WI38 (cell line): ENCODE data around the gene ELOVL3.
"Not testable (repeated sequence)": the region's sequence is repeated elsewhere in the genome, so short reads cannot be mapped to it uniquely, and the experiment has no call there.

Experiments used
- H3K4me3 ChIP-seq: 2 replicates; pipeline ENCODE4 v1.5.1; 2011; ENCODE audit warnings: low read depth, mild to moderate bottlenecking, control low read depth, low read length
- CTCF ChIP-seq: IDR thresholded peaks from 2 replicates; pipeline ENCODE4 v1.5.1; 2012; ENCODE audit warnings: low read depth, mild to moderate bottlenecking, control low read depth, low read length

The ELOVL3 gene

GRCh38 chr10:102211615-102212299 is 14.3 kb upstream of the ELOVL3 start:
- no peak for TF ChIP-seq CTCF
- no peak overlapping the region for H3K4me3 ChIP-seq

- not testable (repeated sequence) for H3K4me3 ChIP-seq
These were observed 12.5 kb upstream of the ELOVL3 start for GRCh38 chr10:102213599-102213998.

GRCh38 chr10:102219370-102219769 is 6.7 kb upstream of the ELOVL3 start:
- no peak for TF ChIP-seq CTCF
- H3K4me3 ChIP-seq: no peak overlapping the region

- no peak for TF ChIP-seq CTCF
These were observed 5.5 kb upstream of the ELOVL3 start for GRCh38 chr10:102220612-102221011.

GRCh38 chr10:102222797-102223196 is 3.3 kb upstream of the ELOVL3 start:
- no peak overlapping the region for H3K4me3 ChIP-seq
- TF ChIP-seq CTCF: no peak

More at GRCh38 chr10:102220612-102221011, 5.5 kb upstream of the ELOVL3 start:
- H3K4me3 ChIP-seq: no peak overlapping the region

- H3K4me3 ChIP-seq: 0 out of 2 replicates have a peak overlapping the region, but pooled peaks have one; percentile 34
- no peak for TF ChIP-seq CTCF
These were observed 407 bp downstream of the ELOVL3 start for GRCh38 chr10:102226542-102226870.

- TF ChIP-seq CTCF: no peak
- H3K4me3 ChIP-seq: no peak overlapping the region
These were observed 951 bp downstream of the ELOVL3 start for GRCh38 chr10:102227050-102227449.

- peak; percentile 96 for TF ChIP-seq CTCF
- H3K4me3 ChIP-seq: peak overlapping the region; percentile 49
These were observed 3.7 kb downstream of the ELOVL3 start for GRCh38 chr10:102229810-102230263.
